Vagina (tissue), 2 donors: Measurements from ENCODE around the gene LRRC4C.

Experiments
- POLR2A ChIP-seq, 2 donors: fragments of 450-650 bp; IDR thresholded peaks; one replicate each; pipeline ENCODE4 v1.6.1; 2017; ENCODE audit warnings: antibody characterized with exemption in 2 of 2, mild to moderate bottlenecking in 2 of 2, moderate library complexity in 2 of 2
- POLR2AphosphoS5 ChIP-seq, 2 donors: sonication (generic); formaldehyde crosslinking; IDR thresholded peaks; one replicate each; pipeline ENCODE4 v1.9.0; 2017; ENCODE audit warnings: antibody characterized with exemption in 2 of 2, mild to moderate bottlenecking in 2 of 2, low read depth in 1 of 2; ENCODE audit not compliant: insufficient read depth in 1 of 2
- TF ChIP-seq, protein P1 (sequence below), 3 experiments: fragments of 450-650 bp in 2 of 3; fragments of 200-600 bp in 1 of 3; sonication (generic) in 1 of 3; IDR thresholded peaks; one replicate each; pipeline ENCODE4 v1.5.1; 2017 to 2019; ENCODE audit warnings: antibody characterized with exemption in 3 of 3, mild to moderate bottlenecking in 2 of 3, moderate library complexity in 2 of 3

DNA sequence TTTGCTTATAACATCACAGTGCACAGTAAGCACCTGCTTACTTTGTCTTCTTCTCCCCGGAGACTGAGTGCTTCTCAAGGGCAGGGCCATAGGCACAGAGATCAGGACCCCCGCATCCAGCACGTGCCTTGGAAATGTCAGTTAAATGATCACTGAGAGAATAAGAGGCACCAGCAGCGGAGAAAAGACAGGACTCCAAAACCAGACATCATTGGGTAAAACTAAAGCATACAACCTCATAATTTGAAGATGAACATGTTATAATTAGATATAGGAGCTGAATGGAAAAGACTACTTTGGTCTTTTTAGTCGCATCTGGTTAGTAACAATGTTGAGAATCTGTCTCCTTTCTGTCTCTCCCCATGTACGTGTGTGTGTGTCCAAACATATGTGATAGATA lies 1279.9 kb downstream of the LRRC4C start:
- TF ChIP-seq POLR2AphosphoS5 (IDR thresholded peaks at IDR 0.05; ENCODE audit: insufficient read depth in 1 of 2, low read depth in 1 of 2), result no peak
- TF ChIP-seq, protein P1, sequence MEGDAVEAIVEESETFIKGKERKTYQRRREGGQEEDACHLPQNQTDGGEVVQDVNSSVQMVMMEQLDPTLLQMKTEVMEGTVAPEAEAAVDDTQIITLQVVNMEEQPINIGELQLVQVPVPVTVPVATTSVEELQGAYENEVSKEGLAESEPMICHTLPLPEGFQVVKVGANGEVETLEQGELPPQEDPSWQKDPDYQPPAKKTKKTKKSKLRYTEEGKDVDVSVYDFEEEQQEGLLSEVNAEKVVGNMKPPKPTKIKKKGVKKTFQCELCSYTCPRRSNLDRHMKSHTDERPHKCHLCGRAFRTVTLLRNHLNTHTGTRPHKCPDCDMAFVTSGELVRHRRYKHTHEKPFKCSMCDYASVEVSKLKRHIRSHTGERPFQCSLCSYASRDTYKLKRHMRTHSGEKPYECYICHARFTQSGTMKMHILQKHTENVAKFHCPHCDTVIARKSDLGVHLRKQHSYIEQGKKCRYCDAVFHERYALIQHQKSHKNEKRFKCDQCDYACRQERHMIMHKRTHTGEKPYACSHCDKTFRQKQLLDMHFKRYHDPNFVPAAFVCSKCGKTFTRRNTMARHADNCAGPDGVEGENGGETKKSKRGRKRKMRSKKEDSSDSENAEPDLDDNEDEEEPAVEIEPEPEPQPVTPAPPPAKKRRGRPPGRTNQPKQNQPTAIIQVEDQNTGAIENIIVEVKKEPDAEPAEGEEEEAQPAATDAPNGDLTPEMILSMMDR (IDR thresholded peaks at IDR 0.05), result no peak
- TF ChIP-seq POLR2A (IDR thresholded peaks at IDR 0.05), result no peak
